VCaP (cell line): Measurements from ENCODE around the gene ADRB1.

Experiments
- H3K27ac ChIP-seq: fragments of 450-650 bp; 2 replicates; pipeline ENCODE4 v1.5.1; 2017
- TF ChIP-seq, protein P1 (sequence below): fragments of 450-650 bp; conservative IDR thresholded peaks from 2 replicates; pipeline ENCODE4 v1.5.1; 2017; ENCODE audit warnings: mild to moderate bottlenecking, moderate library complexity

The ADRB1 gene

GRCh38 chr10:114058297-114058696 is 14.6 kb downstream of the ADRB1 start:
- TF ChIP-seq, protein P1, sequence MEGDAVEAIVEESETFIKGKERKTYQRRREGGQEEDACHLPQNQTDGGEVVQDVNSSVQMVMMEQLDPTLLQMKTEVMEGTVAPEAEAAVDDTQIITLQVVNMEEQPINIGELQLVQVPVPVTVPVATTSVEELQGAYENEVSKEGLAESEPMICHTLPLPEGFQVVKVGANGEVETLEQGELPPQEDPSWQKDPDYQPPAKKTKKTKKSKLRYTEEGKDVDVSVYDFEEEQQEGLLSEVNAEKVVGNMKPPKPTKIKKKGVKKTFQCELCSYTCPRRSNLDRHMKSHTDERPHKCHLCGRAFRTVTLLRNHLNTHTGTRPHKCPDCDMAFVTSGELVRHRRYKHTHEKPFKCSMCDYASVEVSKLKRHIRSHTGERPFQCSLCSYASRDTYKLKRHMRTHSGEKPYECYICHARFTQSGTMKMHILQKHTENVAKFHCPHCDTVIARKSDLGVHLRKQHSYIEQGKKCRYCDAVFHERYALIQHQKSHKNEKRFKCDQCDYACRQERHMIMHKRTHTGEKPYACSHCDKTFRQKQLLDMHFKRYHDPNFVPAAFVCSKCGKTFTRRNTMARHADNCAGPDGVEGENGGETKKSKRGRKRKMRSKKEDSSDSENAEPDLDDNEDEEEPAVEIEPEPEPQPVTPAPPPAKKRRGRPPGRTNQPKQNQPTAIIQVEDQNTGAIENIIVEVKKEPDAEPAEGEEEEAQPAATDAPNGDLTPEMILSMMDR: no peak

GRCh38 chr10:114059561-114059960 is 15.9 kb downstream of the ADRB1 start:
- no peak overlapping the region for H3K27ac ChIP-seq
- TF ChIP-seq, protein P1: no peak

More at GRCh38 chr10:114058297-114058696, 14.6 kb downstream of the ADRB1 start:
- H3K27ac ChIP-seq: no peak overlapping the region

DNA sequence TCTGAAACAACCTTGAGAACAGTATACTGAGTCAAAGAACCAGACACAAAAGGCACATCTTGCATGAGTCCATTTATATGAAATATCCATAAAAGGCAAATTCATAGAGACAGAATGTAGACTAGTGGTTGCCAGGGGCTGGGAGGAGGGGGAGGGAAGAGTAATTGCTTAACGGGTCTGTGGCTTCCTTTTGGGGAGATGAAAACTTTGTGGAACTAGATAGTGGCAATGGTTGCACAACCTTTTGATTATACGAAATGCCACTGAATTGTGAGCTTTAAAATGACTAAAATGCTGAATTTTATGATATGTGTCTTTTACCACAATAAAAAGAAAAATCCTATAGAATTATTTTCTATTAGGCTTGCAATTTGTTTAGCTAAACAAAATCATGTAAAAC is 16.8 kb downstream of the ADRB1 start:
- TF ChIP-seq, protein P1: no peak
- H3K27ac ChIP-seq: no peak overlapping the region

DNA sequence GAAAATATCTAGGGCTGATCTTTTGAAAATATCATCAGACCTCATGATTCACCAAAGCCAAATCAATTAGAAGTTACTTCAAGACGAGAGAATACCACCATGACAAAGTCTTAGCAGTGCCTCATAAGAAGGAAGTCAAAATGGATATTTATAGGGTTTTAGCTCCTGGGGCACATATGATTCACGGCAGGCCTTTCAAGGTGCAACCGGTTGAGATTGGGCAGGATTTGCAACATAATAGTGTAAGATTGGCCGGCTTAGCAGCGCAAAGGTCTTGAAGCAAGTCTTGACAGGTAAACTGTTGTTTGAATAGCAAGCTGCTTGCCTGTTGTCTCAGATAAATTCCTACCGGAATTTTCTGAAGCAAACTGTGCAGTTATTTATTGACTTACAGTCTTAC is 17.5 kb downstream of the ADRB1 start:
- H3K27ac ChIP-seq: no peak overlapping the region
- TF ChIP-seq, protein P1: no peak

- H3K27ac ChIP-seq: no peak overlapping the region
- TF ChIP-seq, protein P1: no peak
These were observed 18.1 kb downstream of the ADRB1 start for GRCh38 chr10:114061789-114062188.

GRCh38 chr10:114064151-114065048 is 20.7 kb downstream of the ADRB1 start:
- TF ChIP-seq, protein P1: no peak
- no peak overlapping the region for H3K27ac ChIP-seq

DNA sequence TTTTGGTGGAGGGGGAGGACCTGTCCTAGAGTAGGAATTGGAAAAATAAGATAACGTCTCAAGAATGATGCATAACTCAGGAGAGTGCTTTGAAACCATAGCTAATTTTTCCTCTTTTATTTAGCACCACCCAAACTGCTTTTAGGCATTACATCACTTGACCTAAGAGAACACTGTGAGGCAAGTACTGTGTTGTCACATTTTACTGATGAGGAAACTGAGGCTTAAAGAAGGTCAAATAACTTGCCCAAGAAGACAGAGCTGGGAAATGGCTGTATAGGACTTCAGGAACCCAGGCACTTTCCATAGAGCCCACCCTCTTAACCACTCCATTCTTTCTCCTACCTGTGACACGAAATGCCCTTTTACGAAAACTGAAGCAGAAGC is 21.4 kb downstream of the ADRB1 start:
- no peak overlapping the region; the same call in 1 of the 2 replicates for H3K27ac ChIP-seq
- TF ChIP-seq, protein P1: no peak
